Endothelial cell of hepatic sinusoid (primary cell): Measurements from ENCODE around the gene CNGB1.
"Not testable (repeated sequence)": the region's sequence is repeated elsewhere in the genome, so short reads cannot be mapped to it uniquely, and the experiment has no call there.

Experiments used
- in situ Hi-C: cut with HindIII; loops from 2 replicates; pipeline ENCODE4 v1.10.0; 2017; ENCODE audit warnings: low sequenced_read_pairs

Gene CNGB1

GRCh38 chr16:57978070-57978465 is 7.1 kb upstream of the CNGB1 start:
- in situ Hi-C loops = not testable (repeated sequence)

- in situ Hi-C loops = no loop called here
Measured at GRCh38 chr16:57977418-57978069, 6.6 kb upstream of the CNGB1 start.

GRCh38 chr16:57976331-57976796 is 5.4 kb upstream of the CNGB1 start:
- in situ Hi-C loops = no loop called here

GRCh38 chr16:57972306-57972705 is 1.4 kb upstream of the CNGB1 start:
- in situ Hi-C loops = no loop called here

- in situ Hi-C loops = no loop called here
Measured at GRCh38 chr16:57971848-57972247, 920 bp upstream of the CNGB1 start.

GRCh38 chr16:57970319-57970718 is 609 bp downstream of the CNGB1 start:
- in situ Hi-C loops = no loop called here

GRCh38 chr16:57969451-57970123 is 1.3 kb downstream of the CNGB1 start:
- in situ Hi-C loops = no loop called here

- in situ Hi-C loops = no loop called here
Measured at GRCh38 chr16:57967916-57968315, 3.0 kb downstream of the CNGB1 start.

- in situ Hi-C loops = no loop called here
Measured at GRCh38 chr16:57966986-57967385, 3.9 kb downstream of the CNGB1 start.

GRCh38 chr16:57966204-57966771 is 4.6 kb downstream of the CNGB1 start:
- in situ Hi-C loops = no loop called here

GRCh38 chr16:57964157-57964700 is 6.7 kb downstream of the CNGB1 start:
- in situ Hi-C loops = no loop called here

- in situ Hi-C loops = no loop called here
Measured at GRCh38 chr16:57962756-57963155, 8.2 kb downstream of the CNGB1 start.

- in situ Hi-C loops = no loop called here
Measured at GRCh38 chr16:57962046-57962445, 8.9 kb downstream of the CNGB1 start.

- in situ Hi-C loops = no loop called here
Measured at GRCh38 chr16:57961538-57961937, 9.4 kb downstream of the CNGB1 start.

- in situ Hi-C loops = no loop called here
Measured at GRCh38 chr16:57960826-57961472, 10.0 kb downstream of the CNGB1 start.

GRCh38 chr16:57960310-57960709 is 10.6 kb downstream of the CNGB1 start:
- in situ Hi-C loops = no loop called here

- in situ Hi-C loops = no loop called here
Measured at GRCh38 chr16:57959804-57960203, 11.1 kb downstream of the CNGB1 start.

GRCh38 chr16:57959121-57959520 is 11.8 kb downstream of the CNGB1 start:
- in situ Hi-C loops = no loop called here

- in situ Hi-C loops = no loop called here
Measured at GRCh38 chr16:57958544-57958943, 12.4 kb downstream of the CNGB1 start.

- in situ Hi-C loops = no loop called here
Measured at GRCh38 chr16:57957673-57958392, 13.1 kb downstream of the CNGB1 start.
